ENCODE results near the gene IFNL2. TPM values are rescaled to one million over a fixed set of nuclear protein-coding genes. Genes with fewer than 3 reads are reported as not detected.

Gene IFNL2
- total and polyA plus RNA-seq, 2 of the 4 experiments (the other 2 are of a cell fraction) = not detected

GRCh38 chr19:39315933-39316332, 47.7 kb downstream of the IFNL2 start:
- in situ Hi-C loops (cut with MboI; ENCODE audit: low sequenced_read_pairs) (no loop called here), dilution Hi-C loops (cut with HindIII; ENCODE audit: low sequenced_read_pairs, unreplicated experiment) (no loop called here), intact Hi-C loops (cut with micrococcal nuclease) (no loop called here)
- H3K23ac ChIP-seq (ENCODE audit: low read depth, low read length) = no peak overlapping the region
- POLR2A ChIA-PET (ENCODE audit: unreplicated experiment) = no interaction called here
- H3K14ac ChIP-seq (replicated peaks; ENCODE audit: low read depth, low read length) = no peak overlapping the region
- no peak overlapping the region for H3K27ac ChIP-seq (ENCODE audit: insufficient read depth, low read length)
- H2AK9ac ChIP-seq (replicated peaks; ENCODE audit: low read depth, low read length, poor library complexity) = no peak overlapping the region
- no peak overlapping the region for H4K91ac ChIP-seq (ENCODE audit: insufficient read depth, low read depth, low read length)
- TF ChIP-seq USF2 (IDR thresholded peaks at IDR 0.05; ENCODE audit: low read depth, low read length) (no peak), CHD1 (IDR thresholded peaks at IDR 0.05; ENCODE audit: low read depth, low read length) (no peak), RAD21 (IDR thresholded peaks at IDR 0.05; ENCODE audit: low read length) (no peak), POLR2A (IDR thresholded peaks at IDR 0.05; ENCODE audit: low read depth, low read length) (no peak), MXI1 (IDR thresholded peaks at IDR 0.05; ENCODE audit: borderline replicate concordance, low read depth, low read length) (no peak), MAFK (IDR thresholded peaks at IDR 0.05; ENCODE audit: low read depth, low read length) (no peak), ELK1 (IDR thresholded peaks at IDR 0.05; ENCODE audit: borderline replicate concordance, low read depth, low read length) (no peak), NFE2L2 (IDR thresholded peaks at IDR 0.05; ENCODE audit: low read depth, low read length) (no peak)
- H4K20me1 ChIP-seq (ENCODE audit: insufficient read depth, low read length) = no peaks in the 10 kb centered on the region; the same call in 1 of the 2 replicates
- BruUV-seq (replicated peaks) = no TSS peak
- no peak for DNase-seq
- no peaks in the 10 kb centered on the region for H3K79me1 ChIP-seq (ENCODE audit: low read depth in 1 of 2, low read length in 2 of 2)
- H3K4me2 ChIP-seq (ENCODE audit: low read depth, low read length) = no peak overlapping the region
- no peaks in the 10 kb centered on the region for H3K9me3 ChIP-seq (ENCODE audit: control insufficient read depth, insufficient read depth, low read length)
- no peak overlapping the region for H3K4ac ChIP-seq (ENCODE audit: low read depth, low read length)
- H3K27me3 ChIP-seq (ENCODE audit: control insufficient read depth, insufficient read depth, low read length) = peaks cover 15% of the 10 kb centered on the region
- no peak overlapping the region for H3K4me3 ChIP-seq (ENCODE audit: insufficient read depth, low read depth, low read length)
- H3K9me1 ChIP-seq (ENCODE audit: insufficient read depth, low read length) = no peaks in the 10 kb centered on the region
- no peak overlapping the region for H3K9ac ChIP-seq (ENCODE audit: low read depth, low read length)
- no peak overlapping the region for H3K18ac ChIP-seq (ENCODE audit: low read depth, low read length)
- H2AK5ac ChIP-seq (ENCODE audit: low read depth, low read length) = no peak overlapping the region
- CTCF ChIA-PET = no interaction called here
- no peak overlapping the region for H2BK20ac ChIP-seq (ENCODE audit: low read depth, low read length)
- H2BK15ac ChIP-seq (ENCODE audit: low read depth, low read length) = no peak overlapping the region
- H3K36me3 ChIP-seq (ENCODE audit: control insufficient read depth, insufficient read depth, low read length) = no peaks in the 10 kb centered on the region
- no peak overlapping the region for H4K5ac ChIP-seq (ENCODE audit: low read depth, low read length)
- no peak overlapping the region for H2BK5ac ChIP-seq (ENCODE audit: low read depth, low read length, poor library complexity, severe bottlenecking)
- ATAC-seq (ENCODE audit: low read depth) = no peak
- no peak overlapping the region for H2AFZ ChIP-seq (replicated peaks; ENCODE audit: low read length, poor library complexity)
- H3K56ac ChIP-seq (ENCODE audit: extremely low read depth, insufficient read depth, low read length) = no peak overlapping the region
- no CpG with 5 or more reads among the region's 1 CpG for WGBS, 2 experiments (ENCODE audit: extremely low coverage in 2 of 2, insufficient read length in 1 of 2)
- no peak overlapping the region for H2BK120ac ChIP-seq (ENCODE audit: low read depth, low read length)
- no peak overlapping the region for H4K8ac ChIP-seq (ENCODE audit: low read depth in 2 of 2, low read length in 2 of 2)
- H3K4me1 ChIP-seq (ENCODE audit: control insufficient read depth, insufficient read depth, low read length) = peaks cover 2% of the 10 kb centered on the region; the same call in 1 of the 2 replicates
